Lung (tissue), 12 donors: ENCODE measurements around the gene CFAP58. TPM values are rescaled to one million over a fixed set of nuclear protein-coding genes. Genes with fewer than 3 reads are reported as not detected.

Source experiments
- ATAC-seq: fragments of 200-7000 bp; cut with Tn5 transposase; one replicate; pipeline ENCODE4 v1.9.1; 2020; ENCODE audit warnings: moderate number of reproducible peaks; ENCODE audit not compliant: insufficient read depth, low FRiP score
- DNase-seq, 3 donors: peaks; one replicate each; pipeline ENCODE4 v3.0.0-alpha.2; 2013 to 2017
- H3K27ac ChIP-seq, 2 donors: one replicate each; pipeline ENCODE4 v1.5.1; 2013; ENCODE audit warnings: mild to moderate bottlenecking in 2 of 2, moderate library complexity in 2 of 2, control low read depth in 1 of 2, inconsistent platforms in 1 of 2, low read depth in 1 of 2, low read length in 1 of 2
- H3K27me3 ChIP-seq, 3 donors: one replicate each; pipeline ENCODE4 v1.5.1; 2013; ENCODE audit warnings: low read length in 2 of 3; ENCODE audit not compliant: control insufficient read depth in 3 of 3, insufficient read depth in 3 of 3
- H3K36me3 ChIP-seq, 4 donors: one replicate each; pipeline ENCODE4 v1.5.1; 2013; ENCODE audit warnings: low read length in 4 of 4, mild to moderate bottlenecking in 1 of 4, moderate library complexity in 1 of 4; ENCODE audit not compliant: control insufficient read depth in 4 of 4, insufficient read depth in 4 of 4
- H3K4me1 ChIP-seq, 5 donors: one replicate each; pipeline ENCODE4 v1.5.1; 2013; ENCODE audit warnings: low read length in 5 of 5, mild to moderate bottlenecking in 2 of 5, moderate library complexity in 1 of 5; ENCODE audit not compliant: control insufficient read depth in 5 of 5, insufficient read depth in 5 of 5
- H3K4me3 ChIP-seq: one replicate; pipeline ENCODE4 v1.5.1; 2013; ENCODE audit warnings: mild to moderate bottlenecking, control low read depth, moderate library complexity
- H3K9ac ChIP-seq, 2 donors: one replicate each; pipeline ENCODE4 v1.5.1; 2013; ENCODE audit warnings: low read length in 2 of 2, control low read depth in 1 of 2; ENCODE audit not compliant: insufficient read depth in 1 of 2
- H3K9me3 ChIP-seq, 4 donors: one replicate each; pipeline ENCODE4 v1.5.1; 2013; ENCODE audit warnings: low read length in 3 of 4, mild to moderate bottlenecking in 1 of 4, moderate library complexity in 1 of 4; ENCODE audit not compliant: control insufficient read depth in 4 of 4, insufficient read depth in 3 of 4
- CTCF ChIP-seq: IDR thresholded peaks from 2 replicates; pipeline ENCODE4 v1.5.1; 2012; ENCODE audit warnings: mild to moderate bottlenecking; ENCODE audit errors: control extremely low read depth, extremely low read depth
- WGBS, 2 donors: extraction: QIAGEN DNeasy Blood & Tissue Kit; methylation state at CpG; one replicate each; pipeline ENCODE4 v1.1.7; 2013; 5-methylcytosine and 5-hydroxymethylcytosine counted together
- polyA plus RNA-seq, 2 donors: library from polyadenylated mRNA; stranded (reverse); fragments of 200-250 nt; gene quantifications; one replicate each; pipeline ENCODE4 v1.2.1, GENCODE V29; 2013
- total RNA-seq, 2 donors: library from RNA; depleted of rRNA in 1 of 2; stranded (reverse); fragments of >200 nt in 1 of 2; gene quantifications; one replicate each; pipeline ENCODE4 v1.2.1, GENCODE V29; 2014 to 2021
- donor health status: control.
- donor health status: control.
- donor health status: Bipolar disorder and iron deficiency.
- donor health status: healthy.
- donor health status: DM: yes; HTN: yes; CAD: no.

CFAP58 gene
- total and polyA plus RNA-seq, 4 donors: 1.4 to 5.4 (median 3.6) TPM

GRCh38 chr10:104387130-104387888, 33.7 kb downstream of the CFAP58 start:
- Histone ChIP-seq H3K27ac (no peak overlapping the region), H3K4me1 (peaks cover 0 to 7% (median 0%) of the 10 kb centered on the region in 5 donors), H3K36me3 (no peaks in the 10 kb centered on the region), H3K27me3 (peaks cover 0 to 6% (median 0%) of the 10 kb centered on the region in 3 donors), H3K4me3 (no peak overlapping the region), H3K9ac (no peak overlapping the region), H3K9me3 (no peaks in the 10 kb centered on the region)
- ATAC-seq (no peak), DNase-seq (no peak)
- WGBS, 2 donors: 64 to 67% methylated on average over 6 of the region's 6 CpGs
- TF ChIP-seq CTCF: no peak

GRCh38 chr10:104388830-104389229, 35.2 kb downstream of the CFAP58 start:
- H3K9ac ChIP-seq: no peak overlapping the region
- 74 to 83% methylated on average over 3 of the region's 3 CpGs for WGBS, 2 donors
- DNase-seq (no peak), ATAC-seq (no peak)
- no peak overlapping the region for H3K27ac ChIP-seq
- TF ChIP-seq CTCF: no peak
- peaks cover 0 to 6% (median 0%) of the 10 kb centered on the region in 3 donors for H3K27me3 ChIP-seq
- peaks cover 0 to 7% (median 0%) of the 10 kb centered on the region in 5 donors for H3K4me1 ChIP-seq
- no peaks in the 10 kb centered on the region for H3K9me3 ChIP-seq
- no peaks in the 10 kb centered on the region for H3K36me3 ChIP-seq
- H3K4me3 ChIP-seq: no peak overlapping the region

GRCh38 chr10:104391150-104391968, 37.7 kb downstream of the CFAP58 start:
- H3K27me3 ChIP-seq: peaks cover 0 to 6% (median 0%) of the 10 kb centered on the region in 3 donors
- DNase-seq: peak; percentile 43 to 83 (median 59)
- TF ChIP-seq CTCF: no peak
- no peak overlapping the region for H3K27ac ChIP-seq
- H3K36me3 ChIP-seq: no peaks in the 10 kb centered on the region
- no peak overlapping the region for H3K4me3 ChIP-seq
- peaks cover 0 to 7% (median 0%) of the 10 kb centered on the region in 5 donors for H3K4me1 ChIP-seq
- WGBS, 2 donors: 37 to 53% methylated on average over 8 of the region's 8 CpGs
- H3K9ac ChIP-seq: no peak overlapping the region
- ATAC-seq: no peak
- H3K9me3 ChIP-seq: no peaks in the 10 kb centered on the region
